NCI-H1694 (cell line): ENCODE measurements around the gene DNAJC27.
"Not testable (repeated sequence)": the region's sequence is repeated elsewhere in the genome, so short reads cannot be mapped to it uniquely, and the experiment has no call there.

Source experiments
- DNase-seq: peaks from one replicate; lab custom pipeline; 2025; lab: John Stamatoyannopoulos, UW

The DNAJC27 gene

GRCh38 chr2:24971536-24972314 is at the start of gene DNAJC27:
TSS of gene DNAJC27 (minus strand) at chr2:24971955. CDS start at chr2:24971904, 51 bp downstream.
- peak; percentile 95 for DNase-seq

- no peak for DNase-seq
These were observed 46.9 kb upstream of the DNAJC27 start for GRCh38 chr2:25018681-25019080.

GRCh38 chr2:25014631-25015030 is 42.9 kb upstream of the DNAJC27 start:
- no peak for DNase-seq

GRCh38 chr2:25011342-25011741 is 39.6 kb upstream of the DNAJC27 start:
- DNase-seq, result not testable (repeated sequence)

- DNase-seq, result no peak
These were observed 38.2 kb upstream of the DNAJC27 start for GRCh38 chr2:25009954-25010353.

GRCh38 chr2:25002066-25002465 is 30.3 kb upstream of the DNAJC27 start:
- no peak for DNase-seq

GRCh38 chr2:25001325-25001637 is 29.5 kb upstream of the DNAJC27 start:
- no peak for DNase-seq

- no peak for DNase-seq
These were observed 29.0 kb upstream of the DNAJC27 start for GRCh38 chr2:25000503-25001324.

- no peak for DNase-seq
These were observed 28.3 kb upstream of the DNAJC27 start for GRCh38 chr2:25000036-25000435.

GRCh38 chr2:24999097-24999496 is 27.3 kb upstream of the DNAJC27 start:
- DNase-seq, result not testable (repeated sequence)

- DNase-seq, result no peak
These were observed 22.5 kb upstream of the DNAJC27 start for GRCh38 chr2:24994146-24994724.

GRCh38 chr2:24993406-24994145 is 21.8 kb upstream of the DNAJC27 start:
- DNase-seq, result no peak

- no peak for DNase-seq
These were observed 14.6 kb upstream of the DNAJC27 start for GRCh38 chr2:24986372-24986771.

- no peak for DNase-seq
These were observed 13.8 kb upstream of the DNAJC27 start for GRCh38 chr2:24985511-24985910.

- peak; percentile 43 for DNase-seq
These were observed 13.2 kb upstream of the DNAJC27 start for GRCh38 chr2:24984912-24985311.

GRCh38 chr2:24981411-24982136 is 9.8 kb upstream of the DNAJC27 start:
- DNase-seq, result no peak

- no peak for DNase-seq
These were observed 6.9 kb upstream of the DNAJC27 start for GRCh38 chr2:24978661-24979060.

- no peak for DNase-seq
These were observed 5.9 kb upstream of the DNAJC27 start for GRCh38 chr2:24977631-24978030.

- no peak for DNase-seq
These were observed 2.1 kb upstream of the DNAJC27 start for GRCh38 chr2:24973812-24974211.

- no peak for DNase-seq
These were observed 683 bp upstream of the DNAJC27 start for GRCh38 chr2:24972315-24972961.

GRCh38 chr2:24971286-24971535 is 544 bp downstream of the DNAJC27 start:
- no peak for DNase-seq
